ENCODE data around the gene CD44. TPM values are rescaled to one million over a fixed set of nuclear protein-coding genes. Genes with fewer than 3 reads are reported as not detected.

The CD44 gene
- total RNA-seq, 1 experiment from 2014 or later, result 61.4 TPM

- H3K9me3 Mint-ChIP-seq (ENCODE audit: unreplicated experiment), result no peaks in the 10 kb centered on the region
- no peaks in the 10 kb centered on the region; the same call in 1 of the 2 replicates for H3K36me3 ChIP-seq (ENCODE audit: control insufficient read depth, insufficient read depth, low read length)
- no peaks in the 10 kb centered on the region for H3K27me3 Mint-ChIP-seq (ENCODE audit: insufficient read depth, unreplicated experiment)
- CTCF ChIA-PET, result no interaction called here
- H3K4me1 ChIP-seq, result peaks cover 55% of the 10 kb centered on the region
- TF ChIP-seq CTCF (IDR thresholded peaks at IDR 0.05; ENCODE audit: insufficient read depth in 1 of 2, low read depth in 1 of 2, low read length in 1 of 2, severe bottlenecking in 1 of 2, unreplicated experiment in 1 of 2), result no peak
- peaks cover 10% of the 10 kb centered on the region for H3K36me3 Mint-ChIP-seq (ENCODE audit: insufficient read depth, unreplicated experiment)
- H3K4me3 ChIP-seq (ENCODE audit: low read depth, low read length), result no peak overlapping the region
- no peak for DNase-seq
- H3K27ac Mint-ChIP-seq (ENCODE audit: unreplicated experiment), result no peak overlapping the region
- intact Hi-C loops (cut with micrococcal nuclease; ENCODE audit: unreplicated experiment), result loop anchor here (5.0 kb wide), 1 partner anchor 222 kb away; no protein-coding TSS in a partner anchor
- POLR2A ChIA-PET, result no interaction called here
- no peaks in the 10 kb centered on the region; the same call in 1 of the 2 replicates for H3K9me3 ChIP-seq
- BruUV-seq (replicated peaks), result no TSS peak
- no peak overlapping the region for H3K4me3 Mint-ChIP-seq (ENCODE audit: unreplicated experiment)
- H3K27me3 ChIP-seq (replicated peaks; ENCODE audit: control insufficient read depth, insufficient read depth, low read length), result no peaks in the 10 kb centered on the region
- peaks cover 16% of the 10 kb centered on the region for H3K4me1 Mint-ChIP-seq (ENCODE audit: low read depth, unreplicated experiment)
Measured at GRCh38 chr11:35170503-35170902, 31.5 kb downstream of the CD44 start.

- no peak for DNase-seq
- Histone ChIP-seq H3K27me3 (replicated peaks; ENCODE audit: control insufficient read depth, insufficient read depth, low read length) (no peaks in the 10 kb centered on the region), H3K36me3 (ENCODE audit: control insufficient read depth, insufficient read depth, low read length) (no peaks in the 10 kb centered on the region; the same call in 1 of the 2 replicates), H3K9me3 (no peaks in the 10 kb centered on the region; the same call in 1 of the 2 replicates), H3K4me3 (ENCODE audit: low read depth, low read length) (no peak overlapping the region), H3K4me1 (peaks cover 51% of the 10 kb centered on the region)
- peaks cover 10% of the 10 kb centered on the region for H3K36me3 Mint-ChIP-seq (ENCODE audit: insufficient read depth, unreplicated experiment)
- intact Hi-C loops (cut with micrococcal nuclease; ENCODE audit: unreplicated experiment), result loop anchor here (5.0 kb wide), 1 partner anchor 221 kb away; no protein-coding TSS in a partner anchor
- no peaks in the 10 kb centered on the region for H3K27me3 Mint-ChIP-seq (ENCODE audit: insufficient read depth, unreplicated experiment)
- H3K27ac Mint-ChIP-seq (ENCODE audit: unreplicated experiment), result no peak overlapping the region
- POLR2A ChIA-PET, result no interaction called here
- CTCF ChIA-PET, result no interaction called here
- no peak overlapping the region for H3K4me3 Mint-ChIP-seq (ENCODE audit: unreplicated experiment)
- BruUV-seq (replicated peaks), result no TSS peak
- TF ChIP-seq CTCF (IDR thresholded peaks at IDR 0.05; ENCODE audit: insufficient read depth in 1 of 2, low read depth in 1 of 2, low read length in 1 of 2, severe bottlenecking in 1 of 2, unreplicated experiment in 1 of 2), result no peak
- peaks cover 16% of the 10 kb centered on the region for H3K4me1 Mint-ChIP-seq (ENCODE audit: low read depth, unreplicated experiment)
- H3K9me3 Mint-ChIP-seq (ENCODE audit: unreplicated experiment), result no peaks in the 10 kb centered on the region
Measured at GRCh38 chr11:35171226-35171625, 32.3 kb downstream of the CD44 start.

- H3K4me3 ChIP-seq (ENCODE audit: low read depth, low read length), result no peak overlapping the region
- no peaks in the 10 kb centered on the region for H3K36me3 ChIP-seq (ENCODE audit: control insufficient read depth, insufficient read depth, low read length)
- peaks cover 16% of the 10 kb centered on the region for H3K4me1 Mint-ChIP-seq (ENCODE audit: low read depth, unreplicated experiment)
- peak; percentile 91 to 93 for DNase-seq
- no peaks in the 10 kb centered on the region for H3K27me3 ChIP-seq (replicated peaks; ENCODE audit: control insufficient read depth, insufficient read depth, low read length)
- H3K36me3 Mint-ChIP-seq (ENCODE audit: insufficient read depth, unreplicated experiment), result peaks cover 10% of the 10 kb centered on the region
- POLR2A ChIA-PET, result interaction anchor here (0.6 to 1.8 kb wide), 3 partner anchors 17 to 84 kb away, joined by 4 to 6 read pairs (median 5); no protein-coding TSS in a partner anchor
- peaks cover 46% of the 10 kb centered on the region for H3K4me1 ChIP-seq
- intact Hi-C loops (cut with micrococcal nuclease; ENCODE audit: unreplicated experiment), result loop anchor here (1.0 to 5.0 kb wide), 5 partner anchors 17 to 243 kb away; no protein-coding TSS in a partner anchor
- H3K9me3 Mint-ChIP-seq (ENCODE audit: unreplicated experiment), result no peaks in the 10 kb centered on the region
- CTCF ChIA-PET, result interaction anchor here (1.0 to 1.4 kb wide), 3 partner anchors 21 to 243 kb away, joined by 3 to 7 read pairs (median 4); no protein-coding TSS in a partner anchor
- no peaks in the 10 kb centered on the region for H3K27me3 Mint-ChIP-seq (ENCODE audit: insufficient read depth, unreplicated experiment)
- TF ChIP-seq CTCF (IDR thresholded peaks at IDR 0.05; ENCODE audit: insufficient read depth in 1 of 2, low read depth in 1 of 2, low read length in 1 of 2, severe bottlenecking in 1 of 2, unreplicated experiment in 1 of 2), result no peak
- no peaks in the 10 kb centered on the region; the same call in 1 of the 2 replicates for H3K9me3 ChIP-seq
- peak overlapping the region; percentile 59 for H3K27ac Mint-ChIP-seq (ENCODE audit: unreplicated experiment)
- BruUV-seq (replicated peaks), result no TSS peak
- H3K4me3 Mint-ChIP-seq (ENCODE audit: unreplicated experiment), result no peak overlapping the region
Measured at GRCh38 chr11:35173011-35173511, 34.1 kb downstream of the CD44 start.

Measured in Caco-2 (cell line).